ENCODE results near the gene NDFIP1.

NDFIP1 gene

GRCh38 chr5:142168365-142168764 lies 59.8 kb downstream of the NDFIP1 start:
- H3K4me1 Mint-ChIP-seq (ENCODE audit: low read depth): no peaks in the 10 kb centered on the region
- H3K4me3 Mint-ChIP-seq: no peak overlapping the region
- no peaks in the 10 kb centered on the region for H3K36me3 Mint-ChIP-seq (ENCODE audit: low read depth)
- H3K27ac Mint-ChIP-seq: no peak overlapping the region
- DNase-seq (ENCODE audit: low spot score): no peak
- H3K9me3 Mint-ChIP-seq: no peaks in the 10 kb centered on the region
- no peaks in the 10 kb centered on the region for H3K27me3 Mint-ChIP-seq (ENCODE audit: low read depth)

- H3K4me1 Mint-ChIP-seq (ENCODE audit: low read depth): no peaks in the 10 kb centered on the region
- H3K36me3 Mint-ChIP-seq (ENCODE audit: low read depth): no peaks in the 10 kb centered on the region
- no peak overlapping the region for H3K4me3 Mint-ChIP-seq
- no peak for DNase-seq (ENCODE audit: low spot score)
- no peak overlapping the region for H3K27ac Mint-ChIP-seq
- H3K9me3 Mint-ChIP-seq: no peaks in the 10 kb centered on the region
- H3K27me3 Mint-ChIP-seq (ENCODE audit: low read depth): no peaks in the 10 kb centered on the region
Measured at GRCh38 chr5:142170254-142170953, 61.8 kb downstream of the NDFIP1 start.

GRCh38 chr5:142171270-142171669 lies 62.7 kb downstream of the NDFIP1 start:
- Mint-ChIP-seq H3K4me1 (ENCODE audit: low read depth) (no peaks in the 10 kb centered on the region), H3K27me3 (ENCODE audit: low read depth) (no peaks in the 10 kb centered on the region), H3K4me3 (no peak overlapping the region), H3K36me3 (ENCODE audit: low read depth) (no peaks in the 10 kb centered on the region), H3K9me3 (no peaks in the 10 kb centered on the region), H3K27ac (no peak overlapping the region)
- DNase-seq (ENCODE audit: low spot score): no peak

- no peak overlapping the region for H3K27ac Mint-ChIP-seq
- no peak for DNase-seq (ENCODE audit: low spot score)
- H3K4me1 Mint-ChIP-seq (ENCODE audit: low read depth): no peaks in the 10 kb centered on the region
- H3K9me3 Mint-ChIP-seq: no peaks in the 10 kb centered on the region
- H3K27me3 Mint-ChIP-seq (ENCODE audit: low read depth): peaks cover 4% of the 10 kb centered on the region
- H3K36me3 Mint-ChIP-seq (ENCODE audit: low read depth): no peaks in the 10 kb centered on the region
- no peak overlapping the region for H3K4me3 Mint-ChIP-seq
Measured at GRCh38 chr5:142175039-142175438, 66.5 kb downstream of the NDFIP1 start.

GRCh38 chr5:142175461-142176142 lies 67.0 kb downstream of the NDFIP1 start:
- no peak overlapping the region for H3K4me3 Mint-ChIP-seq
- no peak for DNase-seq (ENCODE audit: low spot score)
- H3K27ac Mint-ChIP-seq: no peak overlapping the region
- no peaks in the 10 kb centered on the region for H3K9me3 Mint-ChIP-seq
- H3K36me3 Mint-ChIP-seq (ENCODE audit: low read depth): no peaks in the 10 kb centered on the region
- H3K27me3 Mint-ChIP-seq (ENCODE audit: low read depth): peaks cover 4% of the 10 kb centered on the region
- H3K4me1 Mint-ChIP-seq (ENCODE audit: low read depth): no peaks in the 10 kb centered on the region

GRCh38 chr5:142176255-142176654 lies 67.7 kb downstream of the NDFIP1 start:
- peaks cover 4% of the 10 kb centered on the region for H3K27me3 Mint-ChIP-seq (ENCODE audit: low read depth)
- no peak overlapping the region for H3K4me3 Mint-ChIP-seq
- DNase-seq (ENCODE audit: low spot score): no peak
- no peaks in the 10 kb centered on the region for H3K9me3 Mint-ChIP-seq
- H3K36me3 Mint-ChIP-seq (ENCODE audit: low read depth): no peaks in the 10 kb centered on the region
- no peak overlapping the region for H3K27ac Mint-ChIP-seq
- H3K4me1 Mint-ChIP-seq (ENCODE audit: low read depth): no peaks in the 10 kb centered on the region

GRCh38 chr5:142178651-142179050 lies 70.1 kb downstream of the NDFIP1 start:
- Mint-ChIP-seq H3K4me1 (ENCODE audit: low read depth) (no peaks in the 10 kb centered on the region), H3K9me3 (no peaks in the 10 kb centered on the region), H3K27ac (no peak overlapping the region), H3K36me3 (ENCODE audit: low read depth) (no peaks in the 10 kb centered on the region), H3K27me3 (ENCODE audit: low read depth) (peaks cover 4% of the 10 kb centered on the region), H3K4me3 (no peak overlapping the region)
- no peak for DNase-seq (ENCODE audit: low spot score)

- Mint-ChIP-seq H3K9me3 (no peaks in the 10 kb centered on the region), H3K4me1 (ENCODE audit: low read depth) (no peaks in the 10 kb centered on the region), H3K27ac (no peak overlapping the region), H3K36me3 (ENCODE audit: low read depth) (no peaks in the 10 kb centered on the region), H3K4me3 (no peak overlapping the region), H3K27me3 (ENCODE audit: low read depth) (peaks cover 4% of the 10 kb centered on the region)
- no peak for DNase-seq (ENCODE audit: low spot score)
Measured at GRCh38 chr5:142179776-142180387, 71.3 kb downstream of the NDFIP1 start.

GRCh38 chr5:142181096-142181495 lies 72.5 kb downstream of the NDFIP1 start:
- Mint-ChIP-seq H3K9me3 (no peaks in the 10 kb centered on the region), H3K4me1 (ENCODE audit: low read depth) (no peaks in the 10 kb centered on the region), H3K4me3 (no peak overlapping the region), H3K27me3 (ENCODE audit: low read depth) (peaks cover 4% of the 10 kb centered on the region), H3K27ac (no peak overlapping the region), H3K36me3 (ENCODE audit: low read depth) (no peaks in the 10 kb centered on the region)
- no peak for DNase-seq (ENCODE audit: low spot score)

- no peaks in the 10 kb centered on the region for H3K4me1 Mint-ChIP-seq (ENCODE audit: low read depth)
- H3K27ac Mint-ChIP-seq: no peak overlapping the region
- H3K27me3 Mint-ChIP-seq (ENCODE audit: low read depth): peaks cover 4% of the 10 kb centered on the region
- DNase-seq (ENCODE audit: low spot score): no peak
- no peak overlapping the region for H3K4me3 Mint-ChIP-seq
- no peaks in the 10 kb centered on the region for H3K9me3 Mint-ChIP-seq
- H3K36me3 Mint-ChIP-seq (ENCODE audit: low read depth): no peaks in the 10 kb centered on the region
Measured at GRCh38 chr5:142181547-142182163, 73.1 kb downstream of the NDFIP1 start.

- Mint-ChIP-seq H3K4me3 (no peak overlapping the region), H3K36me3 (ENCODE audit: low read depth) (no peaks in the 10 kb centered on the region), H3K27ac (no peak overlapping the region), H3K9me3 (no peaks in the 10 kb centered on the region), H3K27me3 (ENCODE audit: low read depth) (peaks cover 9% of the 10 kb centered on the region), H3K4me1 (ENCODE audit: low read depth) (peaks cover 2% of the 10 kb centered on the region)
- no peak for DNase-seq (ENCODE audit: low spot score)
Measured at GRCh38 chr5:142182840-142183239, 74.3 kb downstream of the NDFIP1 start.

- H3K9me3 Mint-ChIP-seq: no peaks in the 10 kb centered on the region
- peaks cover 2% of the 10 kb centered on the region for H3K4me1 Mint-ChIP-seq (ENCODE audit: low read depth)
- no peak overlapping the region for H3K4me3 Mint-ChIP-seq
- H3K27me3 Mint-ChIP-seq (ENCODE audit: low read depth): peaks cover 7% of the 10 kb centered on the region
- H3K36me3 Mint-ChIP-seq (ENCODE audit: low read depth): no peaks in the 10 kb centered on the region
- no peak for DNase-seq (ENCODE audit: low spot score)
- H3K27ac Mint-ChIP-seq: no peak overlapping the region
Measured at GRCh38 chr5:142183561-142183960, 75.0 kb downstream of the NDFIP1 start.

- Mint-ChIP-seq H3K4me3 (no peak overlapping the region), H3K9me3 (no peaks in the 10 kb centered on the region), H3K36me3 (ENCODE audit: low read depth) (no peaks in the 10 kb centered on the region), H3K27ac (no peak overlapping the region), H3K4me1 (ENCODE audit: low read depth) (peaks cover 4% of the 10 kb centered on the region), H3K27me3 (ENCODE audit: low read depth) (peaks cover 8% of the 10 kb centered on the region)
- no peak for DNase-seq (ENCODE audit: low spot score)
Measured at GRCh38 chr5:142184988-142185387, 76.4 kb downstream of the NDFIP1 start.

- DNase-seq (ENCODE audit: low spot score): no peak
- H3K36me3 Mint-ChIP-seq (ENCODE audit: low read depth): no peaks in the 10 kb centered on the region
- H3K27ac Mint-ChIP-seq: no peak overlapping the region
- H3K4me3 Mint-ChIP-seq: no peak overlapping the region
- H3K9me3 Mint-ChIP-seq: no peaks in the 10 kb centered on the region
- peaks cover 4% of the 10 kb centered on the region for H3K4me1 Mint-ChIP-seq (ENCODE audit: low read depth)
- peaks cover 8% of the 10 kb centered on the region for H3K27me3 Mint-ChIP-seq (ENCODE audit: low read depth)
Measured at GRCh38 chr5:142186514-142186856, 77.9 kb downstream of the NDFIP1 start.

Measured in T-helper 2 cell treated with Interferon-gamma antibody and Interleukin-4, amounts not matched to agents 5 μg/mL and 100 μg/mL, for 36 hours (primary cell).